CMK (cell line): ENCODE data around the gene ADGRG1.
"Not testable (repeated sequence)": the region's sequence is repeated elsewhere in the genome, so short reads cannot be mapped to it uniquely, and the experiment has no call there.

Experiments
- DNase-seq: peaks from one replicate; pipeline ENCODE4 v3.0.0-alpha.2; 2010; ENCODE audit warnings: low read depth

Gene ADGRG1

DNA sequence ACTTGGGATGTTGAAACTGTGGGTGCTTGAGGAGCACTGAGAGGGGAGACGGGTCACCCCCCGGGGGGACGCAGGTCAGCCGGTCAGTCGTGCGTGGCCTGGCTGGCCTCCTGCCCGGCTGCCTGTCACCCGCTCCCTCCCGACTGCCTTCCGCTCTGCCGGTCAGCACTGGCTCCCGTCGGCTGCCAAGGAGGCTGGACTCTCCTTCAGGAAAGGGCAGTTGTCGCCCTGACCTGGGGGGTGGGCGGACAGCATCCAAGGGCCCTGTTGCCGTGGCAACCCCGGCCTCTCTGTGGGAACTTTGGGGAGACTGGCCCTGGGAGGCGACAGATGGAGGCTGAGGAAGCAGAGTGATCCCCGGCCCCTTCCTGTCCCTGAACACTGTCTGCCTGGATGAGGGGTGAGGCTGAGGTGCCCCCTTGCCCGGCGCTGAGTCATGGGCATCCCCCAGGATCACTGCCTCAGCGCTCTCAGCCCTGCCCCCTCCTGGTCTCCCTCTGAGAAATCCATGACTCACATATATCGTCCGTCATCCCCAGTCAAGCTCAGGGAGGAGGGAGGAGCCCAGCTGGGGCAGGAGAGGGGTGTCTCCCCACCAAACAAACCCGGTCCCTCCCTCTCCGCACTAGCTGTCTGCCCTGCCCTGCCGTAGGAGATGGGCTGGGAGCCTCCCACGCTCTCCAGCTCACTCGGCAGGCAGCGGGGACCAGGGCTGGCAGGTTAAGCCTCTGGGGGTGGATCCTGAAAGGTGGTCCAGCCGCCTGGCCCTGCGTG, at the start of gene ADGRG1:
Gene ADGRG1, plus strand, starts transcription at position 623 of the 774 bp plus-strand sequence. CDS start 21,658 bp downstream, outside the sequence.
- peak; percentile 87 for DNase-seq

DNA sequence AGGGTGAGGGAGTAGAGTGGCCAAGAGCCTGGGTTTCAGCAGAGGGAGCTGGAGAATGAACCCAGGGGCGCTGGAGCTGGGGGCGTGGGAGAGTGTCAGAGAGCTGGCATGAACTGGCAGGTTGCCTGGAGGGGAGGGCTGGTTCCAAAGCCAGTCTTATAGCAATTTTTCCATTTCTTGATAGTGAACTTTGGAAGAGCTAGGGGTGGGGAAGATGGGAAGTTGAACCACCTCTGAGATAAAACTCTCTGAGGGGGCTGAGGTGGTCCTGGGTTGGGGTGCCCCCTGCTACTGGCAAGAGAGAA, 49.1 kb upstream of the ADGRG1 start:
- DNase-seq, result no peak

DNA sequence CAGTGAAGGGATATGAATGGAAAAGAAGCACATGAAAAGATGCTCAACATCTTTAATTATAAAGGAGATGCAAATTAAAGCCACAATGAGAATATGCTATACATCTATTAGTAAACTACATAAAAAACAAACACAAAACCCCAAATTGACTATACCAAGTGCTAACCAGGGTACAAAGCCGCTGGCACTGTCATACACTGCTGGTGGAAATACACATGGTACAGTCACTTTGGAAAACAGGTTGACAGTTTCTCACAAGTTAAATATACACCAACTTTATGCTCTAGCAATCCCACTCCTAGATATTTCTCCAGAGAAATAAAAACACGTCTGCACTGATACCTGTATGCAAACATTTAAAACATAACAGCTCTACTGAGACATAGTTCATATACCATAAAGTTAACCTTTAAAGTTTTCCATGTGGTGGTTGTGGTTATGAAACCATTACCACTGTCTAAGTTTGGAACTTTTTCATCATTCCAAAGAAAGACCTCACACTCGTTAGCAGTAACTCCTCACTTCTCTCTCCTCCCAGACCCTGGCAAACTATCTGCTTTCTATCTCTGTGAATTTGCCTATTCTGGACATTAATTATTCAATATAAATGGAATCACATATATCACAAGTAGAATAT, 43.3 kb upstream of the ADGRG1 start:
- DNase-seq, result no peak

DNA sequence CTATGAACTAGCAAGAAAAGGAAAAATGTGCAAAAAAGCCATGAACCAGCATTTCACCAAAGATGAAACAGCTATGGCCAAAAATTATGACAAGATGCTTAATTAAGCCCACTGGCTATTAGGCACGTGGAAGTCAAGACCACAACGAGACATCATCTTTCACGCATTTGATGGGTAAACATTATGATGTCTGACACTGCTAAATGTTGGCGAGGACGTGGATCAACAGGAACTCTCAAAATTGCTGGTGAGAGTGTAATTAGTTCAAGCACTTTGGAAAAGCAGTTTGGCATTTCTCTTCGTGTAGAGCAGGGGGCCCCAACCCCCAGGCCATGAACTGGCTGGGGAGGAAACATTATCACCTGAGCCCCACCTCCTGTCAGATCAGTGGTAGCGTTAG, 39.6 kb upstream of the ADGRG1 start:
- DNase-seq, result no peak

DNA sequence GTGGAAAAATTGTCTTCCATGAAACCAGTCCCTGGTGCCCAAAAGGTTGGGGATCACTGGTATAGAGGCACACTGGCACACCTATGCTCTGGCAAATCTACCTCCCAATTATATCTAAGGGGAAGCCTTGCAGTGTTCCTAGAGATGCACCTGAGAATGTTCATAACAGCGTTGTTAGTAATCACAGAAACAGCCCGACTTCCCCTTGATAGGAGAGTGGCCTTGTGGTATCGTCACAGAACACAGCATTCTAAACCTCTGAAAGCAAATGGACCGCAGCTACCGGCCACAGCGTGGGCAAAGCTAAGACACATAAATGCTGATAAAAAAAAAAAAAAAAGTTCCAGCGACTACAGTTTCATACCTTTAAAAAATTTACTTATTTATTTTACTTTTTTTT, 39.1 kb upstream of the ADGRG1 start:
- DNase-seq, result no peak

DNA sequence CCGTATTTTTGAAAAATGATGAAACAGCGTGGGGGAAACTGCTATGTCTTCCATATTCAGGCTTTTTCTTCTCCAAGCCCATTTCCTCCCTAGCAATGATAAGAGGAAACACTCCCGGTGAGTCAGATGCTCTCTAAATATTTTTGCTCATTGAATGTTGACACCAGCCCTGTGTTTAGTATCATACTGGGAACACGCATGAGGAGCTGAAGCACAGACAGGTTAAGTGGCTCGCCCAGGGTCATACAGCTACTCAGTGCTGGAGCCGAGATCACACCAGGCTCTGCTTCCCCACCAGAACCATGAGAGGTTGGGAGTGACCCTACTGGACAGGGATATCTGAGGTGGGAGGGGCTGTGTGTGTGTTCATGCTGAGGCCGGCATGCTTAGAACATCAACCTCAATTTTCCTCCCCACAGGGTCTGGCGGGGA, 37.8 kb upstream of the ADGRG1 start:
- DNase-seq, result no peak

DNA sequence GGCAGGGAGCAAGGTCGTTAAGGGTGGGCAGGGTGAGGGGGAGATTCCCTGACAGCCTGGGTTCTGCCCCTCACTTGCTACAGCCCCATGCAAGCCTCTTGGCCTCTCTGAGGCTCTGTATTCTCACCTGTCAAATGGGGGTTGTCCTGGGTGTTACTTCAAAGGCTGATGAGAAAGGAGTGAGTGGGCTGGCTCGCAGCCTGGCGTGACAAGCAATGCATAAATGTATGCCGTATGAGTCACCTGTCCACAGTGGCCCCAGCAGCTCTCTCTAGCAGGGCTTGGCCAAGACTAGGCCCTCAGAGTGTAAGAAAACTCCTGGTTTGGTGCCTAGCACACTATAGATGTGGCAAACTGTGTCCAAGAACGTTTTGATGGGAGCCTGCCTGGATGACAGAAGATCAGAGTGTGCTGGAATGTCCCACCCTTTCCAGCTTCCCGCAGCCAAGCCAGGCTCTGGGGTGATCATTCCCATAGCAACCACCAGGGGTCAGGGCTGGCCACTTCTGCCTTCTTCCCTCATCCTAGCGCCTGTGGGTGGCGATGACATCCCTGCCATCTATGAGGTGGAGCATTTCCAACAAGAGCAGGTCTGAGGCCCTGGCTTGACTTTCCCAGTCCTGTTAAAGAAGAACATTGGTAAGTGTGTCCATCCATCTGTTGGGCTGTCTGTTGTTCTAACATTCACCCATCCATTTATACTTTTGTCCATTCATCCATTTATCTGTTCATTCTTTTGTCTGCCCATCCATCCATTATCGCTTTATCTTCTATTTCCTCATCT, 37.2 kb upstream of the ADGRG1 start:
- DNase-seq, result no peak

DNA sequence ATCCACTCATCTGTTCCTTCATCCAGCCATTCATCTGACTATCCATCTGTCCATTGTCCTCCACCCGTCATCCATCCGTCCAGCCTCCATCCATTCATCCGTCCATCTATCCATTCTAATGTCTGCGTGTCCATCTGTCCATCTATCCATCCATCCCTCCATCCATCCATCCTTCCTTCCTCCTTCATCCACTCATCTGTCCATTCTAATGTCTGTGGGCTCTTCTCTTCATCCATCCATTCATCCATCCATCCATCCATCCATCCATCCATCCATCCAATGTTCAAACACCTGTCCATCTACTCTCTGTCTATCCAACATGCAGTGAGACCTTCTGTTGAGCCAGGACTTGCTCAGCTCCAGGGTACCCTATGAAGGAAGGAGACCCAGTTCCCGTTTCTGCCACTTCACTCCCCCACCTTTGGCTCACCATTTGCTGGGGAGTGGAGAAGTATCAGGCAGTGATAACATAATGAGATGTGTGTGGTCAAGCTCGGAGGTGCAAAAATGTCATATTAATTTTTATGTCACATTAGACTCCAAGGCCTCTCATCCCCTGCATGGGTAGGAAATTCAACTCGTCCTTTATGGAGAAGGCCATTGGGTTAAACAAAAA, 36.5 kb upstream of the ADGRG1 start:
- no peak for DNase-seq

DNA sequence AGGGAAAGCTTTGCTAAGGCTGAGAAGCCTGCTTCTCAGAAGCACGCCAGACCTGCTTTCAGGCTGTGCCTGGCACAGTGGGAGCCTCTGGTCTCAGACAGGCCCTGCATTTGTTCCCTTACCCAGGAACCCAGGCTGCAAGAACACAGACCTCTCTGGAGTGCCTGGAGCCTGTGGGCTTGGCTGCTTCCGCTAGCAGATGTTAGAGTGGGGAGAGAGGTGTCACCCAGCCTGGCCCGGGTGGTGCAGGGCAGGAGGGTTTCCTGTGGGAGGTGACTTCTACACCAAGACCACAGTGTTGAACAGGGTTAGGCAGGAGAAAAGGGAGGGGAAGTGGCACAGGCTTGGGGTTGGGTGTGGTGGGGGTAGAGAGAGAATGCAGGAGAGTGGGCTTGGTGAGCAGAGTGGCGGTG, 35.8 kb upstream of the ADGRG1 start:
- DNase-seq, result peak; percentile 91

DNA sequence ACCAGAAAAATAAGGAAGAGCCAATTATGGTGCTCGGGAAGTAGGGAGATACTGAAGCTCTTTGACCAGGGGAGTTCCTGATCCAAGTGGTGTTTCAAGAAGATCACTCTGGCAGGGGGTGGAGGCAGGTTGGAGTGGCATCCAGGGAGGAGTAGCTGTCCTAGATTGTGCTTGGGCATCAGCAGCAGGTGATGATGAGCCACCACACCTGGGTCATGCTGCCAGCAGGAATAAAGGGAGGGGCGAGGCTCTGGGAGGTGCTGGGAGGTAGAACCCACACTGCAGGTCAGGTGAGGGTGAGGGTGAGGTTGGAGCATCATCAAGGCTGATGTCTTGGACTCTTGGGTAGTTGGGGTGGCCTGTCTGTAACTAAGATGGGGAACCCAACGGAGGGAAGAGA, 35.4 kb upstream of the ADGRG1 start:
- DNase-seq, result no peak

DNA sequence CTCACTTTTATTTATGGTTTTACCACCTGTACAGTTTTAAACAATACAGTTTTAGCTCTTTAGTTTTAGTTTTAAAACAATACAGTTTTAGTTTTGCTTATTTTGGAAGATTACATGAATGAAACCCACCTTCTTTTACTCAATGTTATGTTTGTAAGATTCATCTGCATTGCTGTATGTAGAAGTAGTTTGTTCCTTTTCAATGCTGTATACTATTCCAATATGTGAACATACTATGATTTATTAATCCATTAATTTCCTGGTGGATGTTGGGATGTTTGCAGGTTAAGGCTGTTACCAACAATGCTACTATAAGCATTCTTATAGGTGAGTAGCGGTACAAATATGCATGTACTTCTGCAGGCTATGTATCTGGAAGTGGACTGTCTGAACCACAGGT, 34.4 kb upstream of the ADGRG1 start:
- no peak for DNase-seq

DNA sequence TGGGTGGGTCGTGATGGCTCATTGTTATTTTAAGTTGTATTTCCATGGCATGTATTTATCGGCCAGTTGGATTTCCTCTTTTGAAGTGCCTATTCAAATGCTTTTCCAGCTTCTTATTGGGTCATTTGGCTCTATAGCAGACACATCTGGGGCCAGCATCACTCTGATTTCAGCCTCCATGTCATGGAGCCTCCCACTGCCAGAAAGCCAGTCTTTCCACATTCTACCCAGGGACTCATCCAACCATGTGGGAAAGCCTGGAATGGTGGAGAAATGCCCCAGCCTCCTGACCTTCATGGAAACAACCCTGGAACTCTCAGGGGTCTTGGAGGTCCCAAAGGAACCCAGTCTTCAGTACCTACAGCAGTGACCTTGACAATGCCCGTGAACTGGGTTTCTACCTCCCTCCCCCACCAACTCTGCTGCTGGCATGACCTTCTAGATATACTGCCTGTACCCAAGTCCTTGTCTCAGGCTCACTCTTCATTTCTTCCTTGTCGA, 33.8 kb upstream of the ADGRG1 start:
- no peak for DNase-seq

DNA sequence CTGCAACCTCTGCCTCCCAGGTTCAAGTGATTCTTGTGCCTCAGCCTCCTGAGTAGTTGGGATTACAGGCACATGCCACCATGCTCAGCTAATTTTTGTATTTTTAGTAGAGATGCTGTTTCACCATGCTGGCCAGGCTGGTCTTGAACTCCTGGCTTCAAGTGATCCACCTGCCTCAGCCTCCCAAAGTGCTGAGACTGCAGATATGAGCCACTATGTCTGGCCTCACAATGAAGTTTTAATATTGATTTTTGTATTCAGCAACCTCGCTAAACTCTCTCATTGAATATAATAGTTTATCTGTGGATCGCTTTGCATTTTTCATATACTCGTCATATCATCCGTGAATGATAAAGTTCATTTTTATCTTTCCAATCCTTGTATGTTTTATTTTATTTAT, 32.2 kb upstream of the ADGRG1 start:
- not testable (repeated sequence) for DNase-seq

DNA sequence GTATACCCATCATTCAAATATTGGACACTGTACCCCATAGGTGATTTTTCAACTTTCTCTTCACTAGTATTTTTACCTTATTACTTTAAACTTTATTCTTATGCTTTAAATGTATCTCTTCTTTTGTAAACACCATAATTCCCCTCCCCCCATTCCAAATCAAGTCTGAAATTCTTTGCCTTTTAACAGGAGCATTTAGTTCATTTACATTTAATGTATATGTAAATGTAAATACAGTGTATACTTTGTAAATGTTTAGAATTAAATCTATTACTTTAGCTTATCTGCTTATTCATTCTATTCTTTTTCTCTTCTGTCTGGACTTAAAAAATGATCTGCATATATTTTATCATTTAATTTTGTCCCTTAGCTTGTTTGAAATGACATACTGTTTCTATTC, 30.0 kb upstream of the ADGRG1 start:
- DNase-seq, result no peak

DNA sequence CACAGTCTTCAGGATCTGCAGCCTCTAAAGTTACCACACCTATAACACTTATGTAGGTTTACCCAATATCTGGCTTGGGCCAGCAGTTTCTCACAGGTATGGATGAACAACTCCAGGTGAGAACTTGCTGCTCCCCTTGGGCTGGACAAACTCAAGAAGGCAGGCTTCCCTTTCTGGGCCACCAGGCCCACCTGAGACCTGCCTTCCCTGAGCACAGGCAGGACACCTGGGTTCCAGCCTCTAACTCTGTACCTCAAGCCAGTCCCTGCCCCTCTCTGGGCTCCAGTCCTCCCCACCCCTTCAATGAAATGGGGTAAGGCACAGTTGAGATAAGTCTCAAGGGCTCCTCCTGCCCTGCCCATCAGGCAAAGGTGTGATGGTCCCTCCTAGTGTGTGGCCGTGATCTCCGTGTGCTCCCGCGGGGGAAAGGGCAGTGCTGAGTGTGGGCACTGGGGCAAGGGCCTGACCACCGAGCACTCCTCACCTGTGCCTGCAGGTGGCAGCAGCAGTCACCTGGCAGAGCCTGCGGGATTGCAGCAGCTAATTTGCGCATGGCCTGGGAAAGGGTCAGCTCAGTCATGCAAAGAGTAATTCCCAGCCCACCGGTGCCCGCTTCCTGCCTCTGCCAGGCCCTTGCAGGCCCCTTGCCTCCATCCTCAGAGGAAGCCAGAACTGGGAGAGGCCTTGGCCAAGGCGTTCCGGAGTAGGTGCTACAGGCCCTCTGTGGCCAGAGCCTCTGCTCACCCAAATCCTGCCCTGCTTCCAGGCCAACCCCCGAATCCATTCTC, 28.2 kb upstream of the ADGRG1 start:
- no peak for DNase-seq

DNA sequence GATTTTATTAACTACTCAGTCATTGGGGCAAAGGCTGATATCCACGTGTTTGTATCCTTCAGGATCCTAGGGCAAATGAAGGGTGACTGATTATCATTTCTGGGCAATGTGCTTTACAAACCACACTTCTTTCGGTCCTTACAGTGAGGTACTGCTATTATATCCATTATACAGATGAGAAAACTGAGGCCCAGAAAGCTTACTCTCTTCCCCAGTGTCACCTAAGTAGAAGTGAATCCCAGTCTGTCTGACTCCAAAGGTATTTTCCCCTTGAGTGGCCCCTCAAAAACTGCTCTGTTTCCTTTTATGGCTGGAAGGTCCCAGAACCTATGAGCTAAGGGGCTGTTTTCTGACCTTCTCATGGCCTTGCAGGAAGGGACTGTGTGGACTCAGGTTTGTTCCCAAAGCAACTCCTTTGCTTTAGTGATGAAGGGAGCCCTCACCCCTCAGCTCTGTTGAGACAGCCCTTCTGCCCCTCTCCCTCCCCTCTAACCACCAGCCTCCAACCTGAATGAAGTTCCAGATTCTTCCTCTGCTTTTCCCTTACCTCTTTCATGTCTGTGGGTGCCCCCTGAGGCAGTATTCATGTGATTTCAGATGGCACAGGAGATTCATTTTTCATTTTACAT, 27.4 kb upstream of the ADGRG1 start:
- DNase-seq, result no peak

DNA sequence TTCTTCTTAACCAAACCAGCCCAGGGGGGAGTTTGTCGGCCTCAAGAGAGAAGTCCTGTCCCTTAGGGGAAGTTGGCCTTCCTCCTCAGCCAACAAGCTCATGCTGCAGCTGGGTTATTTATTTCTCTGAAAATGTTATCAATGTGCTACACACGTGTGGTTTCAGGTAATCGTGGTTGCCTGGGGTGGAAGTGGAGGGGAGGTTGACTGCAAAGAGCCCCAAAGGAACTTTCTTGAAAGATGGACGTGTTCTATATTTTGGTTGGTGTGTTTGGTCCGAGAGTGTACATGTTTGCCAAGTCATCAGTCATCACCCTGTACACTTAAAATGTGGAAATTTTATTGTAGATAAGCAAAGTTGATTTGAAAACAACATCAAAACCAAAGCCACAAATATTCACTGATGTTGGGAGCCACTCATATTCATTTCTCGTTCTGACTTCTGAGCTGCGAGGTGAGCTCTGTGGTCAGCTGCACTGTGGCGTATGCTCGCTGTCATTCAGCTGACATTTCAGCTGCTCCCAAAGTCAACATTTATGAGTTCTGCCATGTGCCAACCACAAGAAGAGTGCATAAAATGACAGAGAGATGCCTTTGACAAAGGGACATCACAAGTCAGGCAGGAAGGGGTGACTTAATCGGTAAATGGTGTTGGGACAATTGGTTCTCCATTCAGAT, 26.5 kb upstream of the ADGRG1 start:
- peak; percentile 56 for DNase-seq

DNA sequence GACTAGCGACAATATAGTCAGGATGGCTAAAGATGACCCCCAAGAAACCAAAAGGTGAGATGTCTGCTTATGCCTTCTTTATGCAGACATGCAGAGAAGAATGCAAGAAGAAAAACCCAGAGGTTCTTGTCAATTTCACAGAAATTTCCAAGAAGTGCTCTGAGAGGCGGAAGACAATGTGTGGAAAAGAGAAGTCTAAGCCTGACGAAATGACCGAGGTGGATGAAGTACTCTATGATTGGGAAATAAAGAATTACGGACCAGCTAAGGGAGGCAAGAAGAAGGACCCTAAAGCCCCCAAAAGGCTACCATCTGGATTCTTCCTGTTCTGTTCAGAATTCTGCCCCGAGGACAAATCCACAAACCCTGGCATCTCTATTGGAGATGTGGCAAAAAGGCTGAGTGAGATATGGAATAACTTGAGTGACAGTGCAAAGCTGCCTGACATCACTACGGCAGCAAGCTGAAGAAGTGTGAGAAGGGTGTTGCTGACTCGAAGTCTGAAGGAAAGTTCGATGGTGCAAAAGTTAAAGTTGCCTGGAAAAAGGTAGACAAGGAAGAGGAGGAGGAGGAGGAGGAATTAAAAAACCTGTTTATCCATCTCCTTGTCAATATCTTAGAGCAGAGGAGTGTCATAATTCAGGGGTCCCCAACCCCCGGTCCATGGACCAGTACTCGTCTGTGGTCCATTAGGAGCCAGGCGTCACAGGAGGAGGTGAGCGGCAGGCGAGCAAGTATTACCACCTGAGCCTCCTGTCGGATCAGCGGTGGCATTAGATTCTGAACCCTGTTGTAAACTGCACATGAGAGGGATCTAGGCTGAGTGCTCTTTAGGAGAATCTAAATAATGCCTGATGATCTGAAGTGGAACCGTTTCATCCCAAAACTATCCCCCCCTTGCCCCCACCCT, 25.1 kb upstream of the ADGRG1 start:
- no peak for DNase-seq

DNA sequence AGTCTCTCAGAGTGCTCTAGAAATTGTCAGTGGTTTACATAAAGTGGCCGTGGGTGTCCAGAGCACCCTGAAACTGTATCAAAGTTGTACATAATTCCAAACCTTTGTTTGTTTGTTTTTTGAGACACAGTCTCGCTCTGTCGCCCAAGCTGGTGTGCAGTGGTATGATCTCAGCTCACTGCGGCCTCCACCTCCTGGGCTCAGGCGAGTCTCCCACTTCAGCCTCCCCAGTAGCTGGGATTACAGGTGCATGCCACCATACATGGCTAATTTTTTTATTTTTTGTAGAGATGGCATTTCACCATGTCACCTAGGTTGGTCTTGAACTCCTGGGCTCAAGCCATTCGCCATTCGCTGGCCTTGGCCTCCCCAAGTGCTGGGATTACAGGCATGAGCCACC, 24.3 kb upstream of the ADGRG1 start:
- DNase-seq, result no peak
